Effector CD8-positive, alpha-beta T cell (primary cell): ENCODE measurements around the gene CYP2R1.

Source experiments
- DNase-seq: peaks from one replicate; lab custom pipeline; 2025; lab: John Stamatoyannopoulos, UW
- total RNA-seq, 4 experiments: gene quantifications; one replicate each; lab custom pipeline; 2026; lab: John Stamatoyannopoulos, UW

The CYP2R1 gene
- 25.2 to 31.3 (median 29.7) reads per million in 4 experiments for total RNA-seq

DNA sequence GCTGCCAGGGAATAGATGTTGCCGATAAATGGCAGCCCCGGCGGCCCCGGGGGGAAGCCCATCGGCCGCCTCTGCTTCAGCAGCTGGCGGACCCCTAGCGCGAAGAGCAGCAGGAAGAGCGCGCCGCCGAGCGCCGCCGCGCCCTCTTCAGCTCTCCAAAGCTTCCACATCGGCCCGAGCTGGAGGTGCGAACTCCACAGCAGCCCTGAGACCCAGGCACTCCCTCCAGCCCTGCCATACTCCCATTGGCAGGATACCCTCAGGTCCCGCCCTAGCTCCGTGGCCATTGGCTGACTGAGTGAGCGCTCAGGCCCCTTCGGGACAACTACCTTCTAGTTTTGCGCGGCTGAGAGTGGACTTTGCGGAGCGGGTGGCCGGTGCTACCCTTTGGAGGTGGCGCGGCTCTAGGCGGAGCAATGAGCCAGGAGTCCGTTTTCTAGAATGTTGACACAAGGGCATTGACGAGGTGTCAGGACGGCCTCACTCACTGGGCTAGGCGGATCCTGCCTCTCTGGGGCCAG is at the start of gene CYP2R1:
CYP2R1 (minus strand) TSS at position 196 of the 521 bp plus-strand sequence; CDS start at position 170, 26 bp downstream.
- DNase-seq: peak; percentile 86

DNA sequence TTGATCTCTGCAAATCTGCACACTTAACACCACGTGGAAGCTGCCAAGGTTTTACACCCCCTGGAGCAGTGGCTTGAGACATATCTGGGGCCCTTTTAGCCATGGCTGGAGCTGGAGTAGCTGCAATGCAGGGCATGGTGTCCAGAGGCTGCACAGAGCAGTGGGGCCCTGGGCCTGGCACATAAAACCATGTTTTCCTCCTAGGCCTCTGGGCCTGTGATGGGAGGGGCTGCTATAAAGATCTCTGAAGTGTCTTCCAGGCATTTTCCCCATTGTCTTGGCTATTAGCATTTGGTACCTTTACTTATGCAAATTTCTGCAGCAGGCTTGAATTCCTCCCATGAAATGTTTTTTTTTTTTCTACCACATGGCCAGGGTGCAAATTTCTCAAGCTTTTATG is 46.9 kb upstream of the CYP2R1 start:
- DNase-seq: no peak

GRCh38 chr11:14934641-14935351 is 42.8 kb upstream of the CYP2R1 start:
- no peak for DNase-seq

DNA sequence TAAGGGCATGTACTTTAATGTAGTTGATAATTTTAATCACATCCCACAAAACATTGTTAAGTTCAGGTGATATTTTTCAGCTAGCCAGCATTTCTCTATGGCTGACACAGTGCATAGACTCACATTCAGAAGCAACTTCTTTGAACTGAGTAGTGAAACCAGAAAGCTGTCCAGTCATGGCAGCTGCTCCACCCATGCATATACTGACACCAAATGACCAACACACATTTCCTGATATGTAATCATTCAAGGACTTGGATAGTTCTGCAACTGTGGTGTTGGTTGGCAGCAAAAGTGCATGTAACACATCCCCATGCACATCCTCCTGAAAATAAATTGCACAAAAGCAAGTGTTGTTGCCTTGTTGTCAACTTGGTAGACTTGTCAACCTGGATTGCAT is 40.4 kb upstream of the CYP2R1 start:
- DNase-seq: no peak

- no peak for DNase-seq
These were observed 38.3 kb upstream of the CYP2R1 start for GRCh38 chr11:14930369-14930768.

DNA sequence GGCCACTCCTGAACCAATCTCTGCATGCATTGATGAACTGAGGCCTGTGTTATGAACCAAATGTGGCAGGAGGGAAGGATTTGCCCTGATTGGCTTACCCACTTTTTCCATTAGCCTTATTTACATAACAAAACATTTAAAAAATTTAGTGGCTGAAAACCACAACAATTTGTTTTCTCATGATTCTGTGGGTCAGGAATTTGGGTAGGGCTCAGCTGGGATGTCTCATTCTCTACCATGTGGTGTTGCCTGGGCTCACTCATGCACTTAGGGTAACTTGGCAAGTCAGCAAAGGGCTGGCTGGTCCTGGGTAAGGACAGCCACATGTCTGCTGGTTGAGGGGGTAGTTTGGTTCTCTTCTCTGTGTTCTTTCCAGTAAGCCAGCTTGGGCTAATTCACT is 35.1 kb upstream of the CYP2R1 start:
- no peak for DNase-seq

- no peak for DNase-seq
These were observed 32.3 kb upstream of the CYP2R1 start for GRCh38 chr11:14924318-14924717.

DNA sequence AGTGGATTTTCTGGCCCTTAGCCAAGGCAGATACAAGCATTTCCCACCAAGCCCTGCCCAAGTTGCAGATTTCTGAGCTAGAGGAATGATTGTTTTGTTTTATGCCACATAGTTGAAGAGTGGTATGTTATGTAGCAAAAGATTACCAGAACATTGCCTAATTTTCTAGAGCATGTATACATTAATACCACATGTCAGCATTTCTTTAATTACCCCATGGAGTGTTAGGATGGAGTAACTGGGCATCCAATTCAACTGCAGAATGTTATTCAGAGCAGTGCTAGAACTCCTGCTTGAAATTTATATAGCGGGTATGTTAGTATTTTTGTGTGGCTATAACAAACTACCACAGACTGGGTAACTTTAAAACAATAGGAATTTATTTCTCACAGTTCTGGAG is 24.4 kb upstream of the CYP2R1 start:
- no peak for DNase-seq

DNA sequence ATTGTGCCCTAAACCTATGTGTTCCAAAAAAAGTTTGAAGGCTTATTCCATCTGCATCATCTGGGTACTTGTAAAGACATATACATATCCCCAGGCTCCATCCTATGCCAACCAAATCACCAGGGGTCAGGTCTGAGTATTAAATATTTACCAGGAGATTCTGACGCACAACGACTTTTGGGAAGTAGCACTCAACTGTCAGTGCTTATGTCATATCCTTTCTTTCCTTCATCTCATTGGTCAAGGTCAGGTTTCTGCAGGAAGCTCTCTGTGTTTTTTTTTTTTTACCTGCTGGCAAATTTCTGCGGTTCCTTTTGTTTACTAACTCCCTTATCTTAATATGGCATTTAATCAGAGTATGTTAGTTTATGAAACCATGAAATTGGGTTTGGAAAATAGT is 22.5 kb upstream of the CYP2R1 start:
- no peak for DNase-seq

DNA sequence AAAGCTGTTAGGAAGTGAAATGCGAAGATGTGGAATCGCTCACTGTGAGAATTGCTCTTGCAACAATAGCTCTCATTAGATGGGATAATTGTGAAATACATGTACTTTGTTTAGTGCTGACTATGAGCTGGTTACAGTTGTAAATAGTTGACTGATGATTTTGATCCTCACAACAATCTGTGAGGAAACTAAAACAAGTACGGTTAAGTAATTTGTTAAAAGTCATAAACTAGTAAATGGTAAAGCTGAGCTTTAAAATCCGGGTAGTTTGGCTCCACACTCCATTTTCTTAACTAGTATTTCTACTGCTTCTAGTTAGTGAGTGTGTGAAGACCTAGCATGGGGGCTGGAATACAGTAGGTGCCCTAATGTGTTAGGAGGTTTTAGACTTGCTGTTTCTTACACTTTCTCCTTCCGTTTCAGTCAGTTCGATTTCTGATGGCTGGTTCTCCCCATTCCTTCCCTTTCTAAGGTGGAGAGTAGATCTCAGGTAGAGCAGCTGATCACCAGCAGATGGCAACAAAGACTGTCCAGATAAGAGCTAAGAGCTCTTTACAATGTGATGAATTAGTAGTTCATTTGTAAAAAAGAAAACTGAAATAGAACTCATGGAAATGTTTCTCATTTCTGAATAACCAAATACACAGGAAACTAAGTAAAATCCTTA is 16.3 kb upstream of the CYP2R1 start:
- no peak for DNase-seq

GRCh38 chr11:14907411-14908213 is 15.6 kb upstream of the CYP2R1 start:
- peak; percentile 77 for DNase-seq

- DNase-seq: no peak
These were observed 15.0 kb upstream of the CYP2R1 start for GRCh38 chr11:14906993-14907392.

- no peak for DNase-seq
These were observed 14.5 kb upstream of the CYP2R1 start for GRCh38 chr11:14906578-14906977.

DNA sequence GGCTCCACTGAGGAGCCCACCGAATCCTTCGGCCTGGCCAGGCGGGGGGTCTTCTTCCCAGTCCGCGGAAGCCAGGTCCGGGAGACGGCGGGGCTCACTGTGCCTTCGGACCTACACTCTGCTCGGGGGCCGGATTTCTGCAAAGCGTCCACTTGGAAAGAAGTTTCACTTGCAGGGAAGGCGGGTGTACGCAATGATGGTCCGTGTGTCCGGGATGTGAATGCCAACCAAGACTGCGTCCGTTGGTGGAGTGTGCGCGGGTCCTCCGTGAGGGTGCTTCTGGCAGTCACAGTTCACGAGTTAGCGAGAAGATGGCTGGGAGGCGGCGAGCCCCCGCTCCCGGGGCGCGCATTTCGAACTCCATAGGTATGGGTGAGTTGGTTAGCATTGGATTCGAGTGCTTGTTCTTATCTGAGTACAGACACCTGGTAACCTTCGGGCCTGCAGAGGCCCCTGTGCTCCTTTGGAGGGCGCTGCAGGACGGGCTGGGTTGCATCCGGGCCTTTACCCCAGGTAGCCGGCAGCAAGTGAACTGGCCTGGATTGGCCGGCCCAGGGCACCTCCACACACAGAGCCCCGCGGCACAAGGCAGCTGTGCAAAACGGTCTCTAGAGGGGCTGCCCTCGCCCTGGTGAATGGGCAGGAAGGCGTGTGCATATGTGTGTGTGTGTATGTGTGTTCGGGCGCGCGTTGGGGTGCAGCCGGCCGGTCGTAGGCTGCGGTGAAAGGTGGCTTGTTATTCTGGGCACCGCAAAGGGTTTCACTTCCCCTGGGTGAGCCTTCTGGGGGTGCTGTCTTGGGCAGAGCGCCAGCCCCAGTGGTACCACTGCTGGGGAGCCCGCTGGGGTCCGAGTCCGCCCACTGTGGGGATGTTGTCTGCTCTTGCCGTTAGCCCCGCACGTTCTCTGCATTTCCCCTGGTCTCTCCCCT is 13.3 kb upstream of the CYP2R1 start:
- DNase-seq: peak; percentile 59

- DNase-seq: peak; percentile 76
These were observed 12.7 kb upstream of the CYP2R1 start for GRCh38 chr11:14904745-14905103.

DNA sequence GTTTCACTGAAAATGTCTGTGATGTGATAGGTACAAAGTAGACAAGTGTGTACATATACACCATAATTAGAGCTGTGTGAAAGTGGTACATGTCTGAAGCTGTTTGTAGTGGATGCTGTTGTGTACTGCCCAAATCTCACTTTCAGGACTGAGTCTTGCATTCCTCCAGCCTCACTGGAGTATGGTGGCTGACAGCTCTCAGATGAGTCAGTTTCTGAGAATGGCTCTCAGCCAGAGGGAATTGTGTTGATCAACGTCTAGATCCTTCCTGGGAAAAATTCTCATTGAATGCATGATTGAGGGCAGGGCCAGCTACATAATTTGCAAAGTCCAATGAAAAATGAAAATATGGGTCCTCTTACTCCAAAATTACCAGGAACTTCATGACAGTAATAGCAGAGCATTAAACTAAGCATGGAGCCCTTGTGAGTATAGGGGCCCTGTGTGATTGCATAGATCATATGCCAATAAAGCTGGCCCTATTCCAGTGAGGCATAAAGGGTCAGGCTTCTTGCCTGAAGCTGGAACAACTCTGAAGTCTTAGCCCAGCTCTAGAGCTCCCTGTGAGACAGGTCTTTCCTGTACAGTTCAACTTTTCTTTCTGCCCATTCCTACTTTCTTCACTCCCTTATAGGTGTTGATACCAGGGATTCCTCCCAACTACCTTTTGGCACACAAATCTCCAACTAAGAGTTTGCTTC is 10.8 kb upstream of the CYP2R1 start:
- DNase-seq: no peak

DNA sequence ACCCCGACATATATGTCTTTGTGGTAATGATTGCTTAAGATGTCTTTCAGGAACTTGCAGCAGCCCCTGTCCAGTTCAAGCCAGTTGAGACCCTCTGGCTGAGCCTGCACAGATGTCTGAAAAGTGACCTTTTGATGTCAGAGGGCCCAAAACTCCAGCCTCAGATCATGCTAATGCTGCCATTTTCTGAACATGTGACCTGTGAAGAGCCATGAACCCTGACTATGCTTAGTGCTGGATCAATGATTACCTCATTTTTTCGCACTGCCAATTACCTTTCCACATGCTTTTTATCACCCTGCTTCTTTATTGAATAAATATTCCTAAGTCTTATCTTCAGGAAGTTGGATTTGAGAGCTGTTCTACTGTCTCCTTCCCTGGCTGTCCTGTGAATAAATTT is 6.9 kb upstream of the CYP2R1 start:
- no peak for DNase-seq

DNA sequence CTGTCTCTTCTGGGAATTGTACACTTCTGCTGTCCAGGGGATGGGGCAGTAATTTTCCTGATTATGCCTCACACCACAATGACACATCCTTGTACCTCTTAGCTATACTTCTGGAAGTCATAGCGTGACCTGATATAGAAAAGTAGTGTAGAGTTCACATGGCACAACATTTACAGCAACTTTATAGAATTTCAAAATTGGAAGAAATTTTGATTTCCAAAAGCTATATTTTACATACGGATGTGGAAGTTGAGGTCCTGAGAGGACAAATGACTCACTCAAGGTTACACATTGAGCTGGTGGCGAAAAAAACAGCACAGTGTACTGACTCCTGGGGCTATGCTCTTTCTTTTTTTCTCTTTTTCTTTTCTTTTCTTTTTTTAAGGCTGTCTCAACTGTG is 6.3 kb upstream of the CYP2R1 start:
- DNase-seq: no peak

GRCh38 chr11:14894657-14895598 is 2.9 kb upstream of the CYP2R1 start:
- DNase-seq: no peak

- DNase-seq: no peak
These were observed 546 bp upstream of the CYP2R1 start for GRCh38 chr11:14892577-14892976.
